ENCODE data around the gene SPAG16.

The SPAG16 gene

GRCh38 chr2:214006601-214007000 is 722.3 kb downstream of the SPAG16 start:
- no peak for TF ChIP-seq CTCF (IDR thresholded peaks at IDR 0.05; ENCODE audit: control insufficient read depth, extremely low read depth, insufficient read depth)
- no peak overlapping the region for H3K4me3 ChIP-seq (ENCODE audit: low read depth, low read length)
- DNase-seq (ENCODE audit: low read depth): no peak

DNA sequence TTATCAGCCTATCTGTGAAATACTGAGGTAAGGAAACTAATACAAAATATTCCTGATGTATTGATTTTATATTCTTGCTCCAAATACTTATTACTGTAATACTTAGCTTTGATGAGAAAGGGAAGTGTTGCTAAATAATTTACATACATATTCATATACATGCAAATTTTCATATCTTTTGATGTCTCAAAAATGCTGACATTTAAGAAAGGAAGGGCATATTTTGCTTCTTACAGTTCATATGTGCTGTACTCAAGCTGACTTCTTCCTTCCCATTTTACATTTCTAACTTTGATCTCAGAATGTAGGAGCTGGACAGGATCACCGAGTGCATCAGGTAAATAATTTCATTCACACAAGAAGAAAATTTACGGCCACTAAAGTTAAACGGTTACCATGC is 727.4 kb downstream of the SPAG16 start:
- no peak for TF ChIP-seq CTCF (IDR thresholded peaks at IDR 0.05; ENCODE audit: control insufficient read depth, extremely low read depth, insufficient read depth)
- no peak overlapping the region for H3K4me3 ChIP-seq (ENCODE audit: low read depth, low read length)
- DNase-seq (ENCODE audit: low read depth): no peak

DNA sequence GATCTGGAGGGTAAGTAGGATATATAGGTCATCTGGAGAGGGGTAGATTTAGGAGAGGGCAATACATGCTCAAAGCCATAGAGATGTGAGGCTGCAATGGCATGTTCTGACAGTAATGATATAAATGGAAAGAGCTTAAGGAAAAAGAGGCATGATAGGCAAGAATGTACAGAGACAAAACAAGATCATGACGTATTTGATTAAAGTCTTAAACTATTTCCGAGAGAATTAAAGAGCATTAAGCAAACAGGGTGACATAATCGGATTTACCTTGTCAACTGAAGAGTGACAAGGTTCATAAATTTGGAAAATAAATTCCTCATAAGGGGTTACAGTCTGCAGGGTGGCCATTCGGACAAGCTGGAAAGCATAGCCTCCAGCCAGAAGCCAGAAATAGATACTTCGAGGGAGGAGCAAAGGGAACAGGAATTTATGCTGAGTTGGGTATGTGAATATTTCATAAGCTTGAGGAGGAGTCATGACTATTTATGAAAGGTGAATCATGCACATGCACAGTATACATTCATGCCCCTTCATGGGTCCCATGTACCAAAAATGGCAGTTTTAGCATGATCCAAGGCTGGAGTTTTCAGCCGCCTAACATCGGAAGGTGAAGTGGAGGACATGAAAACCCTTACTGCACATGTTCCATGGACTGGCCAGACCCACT is 730.4 kb downstream of the SPAG16 start:
- DNase-seq (ENCODE audit: low read depth): no peak
- no peak for TF ChIP-seq CTCF (IDR thresholded peaks at IDR 0.05; ENCODE audit: control insufficient read depth, extremely low read depth, insufficient read depth)
- H3K4me3 ChIP-seq (ENCODE audit: low read depth, low read length): no peak overlapping the region

- no peak overlapping the region for H3K4me3 ChIP-seq (ENCODE audit: low read depth, low read length)
- DNase-seq (ENCODE audit: low read depth): peak; percentile 57
- no peak for TF ChIP-seq CTCF (IDR thresholded peaks at IDR 0.05; ENCODE audit: control insufficient read depth, extremely low read depth, insufficient read depth)
These were observed 735.1 kb downstream of the SPAG16 start for GRCh38 chr2:214019229-214019972.

- no peak for DNase-seq (ENCODE audit: low read depth)
- no peak overlapping the region for H3K4me3 ChIP-seq (ENCODE audit: low read depth, low read length)
- TF ChIP-seq CTCF (IDR thresholded peaks at IDR 0.05; ENCODE audit: control insufficient read depth, extremely low read depth, insufficient read depth): no peak
These were observed 735.7 kb downstream of the SPAG16 start for GRCh38 chr2:214019973-214020345.

GRCh38 chr2:214029190-214029589 is 744.9 kb downstream of the SPAG16 start:
- no peak for TF ChIP-seq CTCF (IDR thresholded peaks at IDR 0.05; ENCODE audit: control insufficient read depth, extremely low read depth, insufficient read depth)

More at GRCh38 chr2:214029190-214029589, 744.9 kb downstream of the SPAG16 start:
- H3K4me3 ChIP-seq (ENCODE audit: low read depth, low read length): no peak overlapping the region
- DNase-seq (ENCODE audit: low read depth): no peak

Measured in LNCaP clone FGC (cell line).